HEK293T (cell line): ENCODE data around the gene CLDN15.
"Not testable (repeated sequence)": the region's sequence is repeated elsewhere in the genome, so short reads cannot be mapped to it uniquely, and the experiment has no call there.

Experiments used
- ARNT ChIP-seq: fragments of 450-650 bp; IDR thresholded peaks from 2 replicates; pipeline ENCODE4 v1.6.1; 2017; ENCODE audit warnings: mild to moderate bottlenecking
- BHLHE40 ChIP-seq: fragments of 450-650 bp; IDR thresholded peaks from 2 replicates; pipeline ENCODE4 v1.6.1; 2016; ENCODE audit warnings: mild to moderate bottlenecking, moderate library complexity, borderline replicate concordance
- FOXK2 ChIP-seq: fragments of 450-650 bp; IDR thresholded peaks from 2 replicates; pipeline ENCODE4 v1.6.1; 2016; ENCODE audit warnings: mild to moderate bottlenecking
- FOXM1 ChIP-seq: fragments of 450-650 bp; IDR thresholded peaks from 2 replicates; pipeline ENCODE4 v1.6.1; 2017; ENCODE audit warnings: mild to moderate bottlenecking, borderline replicate concordance
- L3MBTL2 ChIP-seq: fragments of 450-650 bp; conservative IDR thresholded peaks from 2 replicates; pipeline ENCODE4 v1.6.1; 2016; ENCODE audit warnings: mild to moderate bottlenecking
- NFRKB ChIP-seq: fragments of 450-650 bp; IDR thresholded peaks from 2 replicates; pipeline ENCODE4 v1.6.1; 2016; ENCODE audit warnings: mild to moderate bottlenecking, moderate library complexity
- PKNOX1 ChIP-seq: fragments of 450-650 bp; IDR thresholded peaks from 2 replicates; pipeline ENCODE4 v1.6.1; 2016
- SUZ12 ChIP-seq: fragments of 450-650 bp; IDR thresholded peaks from 2 replicates; pipeline ENCODE4 v1.6.1; 2016; ENCODE audit warnings: mild to moderate bottlenecking
- TARDBP ChIP-seq: fragments of 450-650 bp; IDR thresholded peaks from 2 replicates; pipeline ENCODE4 v1.6.1; 2016
- ZNF384 ChIP-seq: fragments of 450-650 bp; IDR thresholded peaks from 2 replicates; pipeline ENCODE4 v1.6.1; 2016

GRCh38 chr7:101253199-101253598 lies 15.6 kb upstream of the CLDN15 start:
- not testable (repeated sequence) for TF ChIP-seq TARDBP, NFRKB, ARNT, FOXM1, L3MBTL2, SUZ12, BHLHE40, PKNOX1, ZNF384, FOXK2
